ENCODE data around the gene HVCN1.

Gene HVCN1

DNA sequence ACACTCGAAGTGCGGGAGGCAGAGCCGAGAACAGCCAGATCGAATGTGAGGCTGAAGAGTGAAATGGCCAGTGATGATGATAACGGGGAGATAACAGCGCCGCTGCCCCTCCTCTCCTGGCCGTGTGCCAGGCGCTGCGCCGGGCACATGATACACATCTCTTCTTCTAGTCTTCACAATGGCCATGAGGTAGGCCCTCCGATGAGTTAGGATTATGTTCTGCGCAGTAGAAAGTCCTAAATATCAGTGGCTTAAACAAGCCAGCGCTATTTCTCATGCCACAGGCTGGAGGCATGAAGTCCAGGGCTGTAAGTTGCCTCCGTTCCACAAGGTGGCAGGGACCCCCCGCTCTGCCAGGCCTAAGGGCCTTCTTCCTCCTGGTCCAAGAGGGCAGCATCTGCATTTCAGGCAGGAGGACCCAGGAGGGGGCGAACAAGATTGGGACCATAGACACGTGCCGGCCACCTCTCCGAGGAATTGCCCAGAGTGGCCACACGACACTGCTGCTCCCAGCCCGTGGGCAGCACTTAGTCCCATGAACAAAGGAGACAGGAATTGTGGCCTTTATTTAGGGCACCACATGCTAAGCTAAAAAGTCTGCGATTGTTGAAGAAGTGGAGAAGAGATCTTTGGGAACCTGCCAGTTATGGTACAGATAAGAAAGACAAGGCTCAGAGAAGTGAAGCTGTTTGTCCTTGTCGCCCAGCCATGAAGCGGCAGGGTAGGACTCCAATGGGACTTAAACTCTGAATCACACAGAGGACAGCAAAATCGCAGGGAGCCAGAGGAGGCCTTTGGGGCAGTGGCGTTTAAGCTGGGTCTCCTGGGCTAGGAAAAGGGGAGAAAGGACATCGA is 10.9 kb upstream of the HVCN1 start:
- no peak for DNase-seq (ENCODE audit: low spot score)

DNA sequence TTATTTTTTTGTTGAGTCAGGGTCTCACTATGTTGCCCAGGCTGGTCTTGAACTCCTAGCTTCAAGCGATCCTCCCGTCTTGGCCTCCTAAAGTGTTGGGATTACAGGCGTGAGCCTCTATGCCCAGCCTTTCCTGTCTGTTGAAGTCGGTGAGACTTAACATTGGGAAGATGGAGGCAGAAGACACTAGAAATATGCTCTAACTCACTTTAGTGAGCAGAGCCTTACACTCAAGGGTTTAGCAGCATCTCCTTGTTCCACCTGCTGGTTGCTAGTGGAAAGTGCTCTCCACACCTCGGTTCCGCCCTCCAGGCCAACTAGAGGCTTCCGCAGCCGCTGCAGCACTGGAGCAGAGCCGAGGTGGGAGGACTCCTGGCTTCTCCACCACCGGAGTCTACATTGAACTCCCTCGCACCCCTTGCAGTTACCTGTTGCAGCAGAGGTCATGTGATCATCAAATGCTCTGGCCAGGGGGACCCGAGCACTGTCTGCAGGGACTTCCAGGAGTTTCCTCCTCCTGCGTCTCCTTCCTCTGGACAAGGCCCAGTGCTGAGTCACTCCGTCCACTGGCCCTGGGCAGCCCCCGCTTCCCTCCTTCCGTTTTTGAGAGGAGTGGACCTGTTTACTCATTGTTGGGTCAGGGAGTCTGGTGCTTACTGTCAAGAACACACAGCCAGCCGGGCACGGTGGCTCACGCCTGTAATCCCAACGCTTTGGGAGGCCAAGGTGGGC is 9.4 kb upstream of the HVCN1 start:
- peak; percentile 76 for DNase-seq (ENCODE audit: low spot score)

DNA sequence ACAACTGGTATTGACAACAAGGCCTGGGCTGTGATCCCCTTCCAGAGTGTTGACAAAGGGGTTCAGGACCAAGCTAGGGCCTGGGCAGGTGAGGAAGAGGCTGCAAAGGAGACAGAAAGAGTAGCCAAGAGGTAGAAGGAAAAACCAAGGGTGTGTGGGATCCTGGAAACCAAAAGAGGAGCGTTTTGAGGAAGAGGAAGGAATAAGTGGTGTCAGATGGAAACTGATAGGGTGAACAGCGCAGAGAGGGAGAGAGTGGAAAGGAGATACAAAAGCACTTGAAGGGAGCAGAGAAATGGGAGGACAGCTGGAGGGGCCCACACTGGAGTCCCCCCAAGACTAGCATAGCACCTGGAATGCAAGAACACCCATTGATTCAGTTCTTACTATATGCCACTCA is 8.3 kb upstream of the HVCN1 start:
- no peak for DNase-seq (ENCODE audit: low spot score)

DNA sequence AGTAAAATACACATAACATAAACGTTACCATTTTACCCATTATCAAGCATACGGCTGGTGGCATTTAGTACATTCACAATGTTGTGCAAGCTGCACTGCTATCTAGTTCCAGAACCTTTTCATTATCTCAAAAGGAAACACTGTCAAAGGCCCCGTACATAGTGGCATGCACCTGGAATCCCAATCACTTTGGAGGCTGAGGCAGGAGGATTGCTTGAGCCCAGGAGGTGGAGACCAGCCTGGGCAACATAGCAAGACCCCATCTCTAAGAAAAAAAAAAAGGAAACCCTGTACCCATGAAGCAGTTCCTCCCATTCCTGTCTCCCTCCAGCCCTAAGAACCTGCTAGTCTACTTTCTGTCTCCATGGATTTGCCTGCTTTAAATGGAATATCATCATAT is 7.4 kb upstream of the HVCN1 start:
- DNase-seq (ENCODE audit: low spot score), result no peak

DNA sequence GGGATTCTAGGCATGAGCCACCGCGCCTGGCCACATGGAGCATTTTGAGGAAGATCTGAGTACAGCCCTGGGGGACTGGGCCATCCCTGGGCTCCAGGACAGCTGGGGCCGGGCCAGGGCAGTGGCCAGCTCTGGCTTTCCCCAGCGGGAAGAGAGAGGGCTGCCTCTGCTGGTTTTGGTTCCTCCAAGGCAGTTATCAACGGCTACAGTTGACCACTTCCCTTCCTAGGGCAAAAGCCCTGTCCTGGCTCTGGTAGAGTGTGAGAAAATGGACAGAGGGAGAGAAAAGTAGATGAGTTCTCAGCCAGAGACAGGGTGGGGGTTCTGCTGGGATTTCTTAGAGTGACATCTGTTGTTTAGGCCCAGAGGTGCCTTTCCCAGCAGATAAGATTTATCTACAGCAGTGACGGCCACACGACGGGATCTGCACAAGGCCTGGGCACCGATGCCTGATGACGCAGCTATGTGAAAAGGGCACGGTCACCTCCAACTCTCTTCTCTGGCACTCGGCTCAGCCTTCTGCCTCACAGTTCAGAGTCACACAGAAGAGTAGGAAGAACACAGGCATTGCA is 5.5 kb upstream of the HVCN1 start:
- peak; percentile 5 for DNase-seq (ENCODE audit: low spot score)

DNA sequence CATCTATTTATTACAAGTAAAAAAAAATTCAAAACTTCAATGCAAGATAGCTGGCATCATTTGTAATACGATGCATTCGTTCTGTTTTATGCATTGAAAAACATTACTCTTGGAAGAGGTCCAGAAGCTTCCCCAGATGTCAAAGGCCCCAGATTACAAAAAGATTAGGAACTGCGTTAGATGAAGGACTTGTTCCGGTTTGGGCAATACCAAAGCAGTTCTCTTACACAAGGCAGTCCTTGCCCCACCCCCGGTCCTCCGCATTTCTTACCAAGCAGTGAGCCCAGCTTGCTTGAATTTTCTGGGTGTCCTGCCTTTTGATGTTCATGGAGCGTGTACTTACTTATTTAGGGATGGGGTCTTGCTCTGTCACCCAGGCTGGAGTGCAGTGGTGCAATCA is 4.8 kb upstream of the HVCN1 start:
- peak; percentile 5 for DNase-seq (ENCODE audit: low spot score)

DNA sequence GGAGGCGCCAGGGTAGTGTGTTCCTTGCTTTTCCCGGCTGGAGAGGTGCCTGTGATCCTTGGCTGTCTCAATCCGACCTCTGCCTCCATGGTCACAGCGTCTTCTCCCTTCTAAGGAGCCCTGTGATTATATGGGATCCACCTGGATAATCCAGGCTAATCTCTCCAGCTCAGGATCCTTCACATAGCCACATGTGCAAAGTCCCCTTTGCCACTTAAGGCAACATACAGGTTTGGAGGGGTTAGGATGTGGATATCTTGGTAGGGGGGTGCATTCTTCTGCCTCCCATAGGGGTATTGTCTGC is 1.2 kb upstream of the HVCN1 start:
- DNase-seq (ENCODE audit: low spot score), result peak; percentile 2

DNA sequence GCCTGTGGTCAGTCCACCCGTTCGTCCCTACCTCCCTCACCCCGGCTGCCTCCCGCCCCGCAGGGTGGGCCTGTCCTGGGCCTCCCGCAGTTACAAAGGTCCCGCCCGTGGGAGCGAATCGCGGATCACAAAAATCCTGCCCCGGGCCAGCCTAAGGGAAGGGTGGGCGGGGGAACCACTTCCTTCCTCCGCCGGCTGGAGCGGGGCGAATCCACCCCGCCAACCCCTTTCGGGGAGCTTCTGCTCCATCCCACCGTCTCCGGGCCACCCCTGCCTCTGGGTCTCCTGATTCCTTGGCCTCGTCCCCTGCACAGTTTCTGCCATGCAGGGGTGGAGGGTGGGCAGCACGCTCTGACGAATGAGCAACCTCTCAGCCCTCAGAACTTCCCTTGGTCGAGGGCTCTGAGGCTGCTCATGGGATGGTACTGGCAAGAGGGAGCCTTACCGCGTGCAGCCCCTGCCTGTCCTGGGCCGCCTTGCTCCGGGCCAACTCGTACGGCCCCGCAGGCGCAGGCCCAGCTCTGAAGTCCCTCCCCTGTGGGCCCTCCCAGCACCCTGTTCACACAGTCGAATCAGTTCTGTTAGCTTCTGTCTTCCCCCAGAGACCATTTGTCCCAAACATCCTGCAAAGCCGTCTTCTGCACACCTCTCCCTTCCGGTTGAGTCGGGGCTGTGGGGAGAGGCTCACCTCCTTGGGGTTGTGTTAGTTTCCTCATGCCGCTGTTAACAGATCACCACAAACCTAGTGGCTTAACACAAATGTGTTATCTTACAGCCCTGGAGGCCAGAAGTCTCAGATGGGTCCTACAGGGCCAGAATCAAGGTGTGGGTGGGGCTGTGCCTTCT is 589 bp upstream of the HVCN1 start:
- peak; percentile 63 for DNase-seq (ENCODE audit: low spot score)

DNA sequence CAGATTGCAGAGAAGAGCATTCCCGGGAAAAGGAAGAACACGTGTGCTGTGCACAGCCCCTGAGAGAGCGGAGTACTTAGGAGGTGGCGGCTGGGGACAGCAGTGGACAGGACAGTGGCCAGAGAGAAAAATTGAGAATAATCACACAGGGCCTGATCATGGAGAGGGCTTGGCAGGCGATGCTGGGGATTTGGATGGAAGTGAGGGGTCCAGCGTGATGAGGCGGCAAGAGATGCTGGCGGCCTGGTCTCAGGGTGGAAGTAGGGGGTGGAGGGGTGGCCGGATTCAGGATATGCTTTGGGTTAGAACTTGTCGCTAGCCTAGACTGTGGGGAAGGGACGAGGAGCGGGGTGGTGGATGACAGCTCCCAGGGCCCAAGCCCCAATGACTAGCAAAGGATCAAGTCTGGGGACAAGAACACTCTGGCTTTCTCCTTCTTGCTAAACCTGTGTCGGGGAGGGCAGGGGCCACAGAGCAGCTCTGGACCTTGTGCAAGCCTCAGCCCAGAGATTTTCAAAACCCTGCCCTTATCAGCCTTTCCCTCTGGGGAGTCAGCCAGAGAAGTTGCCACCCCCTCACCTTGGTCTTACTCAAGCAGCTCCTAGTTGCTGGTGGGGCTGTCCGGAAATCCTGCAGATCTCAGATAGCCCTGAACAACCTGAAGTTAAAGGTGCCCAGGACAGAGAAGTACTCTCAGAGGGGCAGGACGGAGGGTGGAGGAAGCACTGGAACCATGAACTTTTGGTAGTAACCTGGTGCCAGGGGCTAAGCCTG is 1.3 kb downstream of the HVCN1 start:
- peak; percentile 7 for DNase-seq (ENCODE audit: low spot score)

DNA sequence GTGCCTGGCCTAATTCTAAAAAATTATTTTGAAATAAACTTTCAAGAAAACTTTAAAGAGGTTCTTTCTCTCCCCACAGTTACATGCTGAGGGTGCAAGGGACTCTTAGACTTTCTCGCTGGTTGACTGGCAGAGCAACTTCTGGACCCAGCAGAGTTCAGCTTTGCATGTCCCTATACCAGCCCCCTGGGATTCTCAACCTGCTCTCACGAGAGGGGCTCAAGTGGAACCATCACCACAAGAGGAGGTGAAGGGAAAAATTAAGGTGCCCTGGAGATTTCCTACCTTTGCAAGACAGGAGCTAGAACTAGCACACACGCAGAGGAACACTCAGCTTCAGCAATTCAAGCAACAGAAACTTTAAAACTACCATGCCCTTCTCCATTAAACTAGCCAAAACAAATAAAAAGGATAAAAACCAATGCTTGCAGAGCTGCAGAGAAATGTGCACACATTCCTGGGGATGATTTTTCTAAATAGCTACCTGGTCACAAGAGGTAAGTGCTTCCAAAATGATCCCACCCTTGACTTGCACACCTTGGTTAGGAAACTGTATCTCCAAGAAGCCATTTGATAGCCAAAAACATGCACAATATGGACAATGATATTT is 2.5 kb downstream of the HVCN1 start:
- DNase-seq (ENCODE audit: low spot score), result no peak

DNA sequence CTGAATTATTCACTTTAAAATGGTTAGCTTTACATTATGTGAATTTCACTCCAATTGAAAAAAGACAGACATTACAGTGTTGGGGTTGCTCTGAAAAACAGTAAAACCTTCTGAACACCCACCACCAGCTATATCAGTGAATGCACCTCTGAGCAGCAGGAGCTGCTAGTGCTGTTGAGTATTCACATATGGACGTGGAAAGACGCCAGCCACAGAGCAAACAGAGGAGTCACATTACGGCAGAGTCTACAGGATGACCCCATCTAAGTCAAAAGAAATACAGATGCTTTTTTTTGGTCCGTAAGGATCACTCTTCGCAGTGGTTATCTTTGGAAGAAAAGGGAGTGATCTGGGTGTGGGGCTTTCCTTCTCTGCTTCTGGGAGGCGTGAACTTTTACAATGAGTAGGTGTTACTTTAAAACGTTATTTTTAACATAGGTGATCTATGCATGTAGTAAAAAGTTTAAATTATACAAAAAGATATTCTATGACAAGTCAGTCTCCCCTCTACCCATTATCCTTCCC is 4.5 kb downstream of the HVCN1 start:
- DNase-seq (ENCODE audit: low spot score), result no peak

DNA sequence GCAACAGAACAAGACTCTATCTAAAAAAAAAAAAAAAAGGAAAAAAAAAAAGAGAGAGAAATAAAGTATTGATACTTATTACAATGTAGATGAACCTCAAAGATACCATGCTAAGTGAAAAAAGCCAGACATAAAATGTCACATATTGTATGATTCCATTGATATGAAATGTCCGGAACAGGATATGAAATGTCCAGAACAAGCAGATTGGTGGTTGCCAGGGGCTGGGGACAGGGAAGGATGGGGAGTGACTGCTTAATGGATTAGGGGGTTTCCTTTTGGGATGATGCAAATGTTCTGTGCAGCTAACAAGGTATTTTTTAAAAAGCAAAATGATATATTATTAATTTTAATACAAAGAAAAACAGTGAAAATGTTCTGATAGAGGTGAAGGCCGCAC is 5.0 kb downstream of the HVCN1 start:
- no peak for DNase-seq (ENCODE audit: low spot score)

DNA sequence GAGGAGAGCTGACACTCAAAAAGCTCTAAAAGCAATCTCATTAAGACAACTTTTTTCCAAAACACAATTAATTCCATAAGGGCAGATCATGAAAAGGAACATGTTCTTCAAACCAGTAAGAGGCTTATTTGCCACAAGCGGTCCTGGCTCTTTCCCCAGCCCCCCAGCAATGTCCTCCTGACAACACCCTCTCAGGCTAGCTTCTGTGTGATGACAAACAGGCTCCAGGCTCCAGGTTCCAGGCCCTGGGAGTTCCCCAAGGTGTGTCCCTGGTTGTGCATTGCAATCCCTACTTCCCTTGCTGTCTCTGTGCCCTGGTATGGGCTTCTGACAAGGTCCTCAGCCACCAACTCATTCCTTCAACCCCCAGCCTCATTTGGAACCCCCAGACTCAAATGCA is 8.9 kb downstream of the HVCN1 start:
- no peak for DNase-seq (ENCODE audit: low spot score)

DNA sequence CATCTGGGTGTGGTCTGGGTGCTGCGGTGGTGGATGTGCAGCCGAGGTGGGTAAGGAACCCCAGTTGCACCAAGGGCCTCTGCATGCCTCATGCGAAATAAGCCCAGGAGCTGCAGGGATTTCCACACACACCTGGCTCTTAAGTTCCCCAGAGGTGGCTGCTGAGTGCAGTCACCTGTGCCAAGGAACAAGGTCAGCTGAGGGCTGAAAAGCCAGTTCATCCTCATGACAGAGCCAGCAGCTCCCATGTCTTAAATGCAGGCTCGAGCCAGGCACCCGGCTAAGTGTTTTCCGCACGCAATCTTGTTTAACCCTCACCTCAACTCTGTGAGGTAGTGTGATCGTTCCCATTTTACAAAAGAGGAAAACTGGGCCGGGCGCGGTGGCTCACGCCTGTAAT is 9.7 kb downstream of the HVCN1 start:
- no peak for DNase-seq (ENCODE audit: low spot score)

DNA sequence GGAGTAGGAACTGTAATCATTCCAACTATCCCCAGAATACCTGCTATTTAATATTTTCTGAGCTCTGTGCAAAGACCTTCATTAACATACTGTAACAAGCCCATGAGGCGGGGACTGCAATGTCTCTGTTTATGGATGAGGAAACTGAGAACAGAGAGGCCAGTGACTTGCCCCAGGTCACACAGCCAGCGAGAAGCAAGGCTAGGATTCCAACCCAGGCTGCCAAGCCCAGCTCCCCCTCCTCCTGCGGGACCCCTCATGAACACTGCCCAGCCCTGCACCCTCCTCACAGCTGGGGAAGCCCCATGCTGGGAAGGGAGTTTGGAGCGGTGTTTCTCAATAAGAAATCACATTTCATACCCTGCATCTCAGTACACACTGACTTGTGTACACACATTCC is 10.9 kb downstream of the HVCN1 start:
- DNase-seq (ENCODE audit: low spot score), result no peak

DNA sequence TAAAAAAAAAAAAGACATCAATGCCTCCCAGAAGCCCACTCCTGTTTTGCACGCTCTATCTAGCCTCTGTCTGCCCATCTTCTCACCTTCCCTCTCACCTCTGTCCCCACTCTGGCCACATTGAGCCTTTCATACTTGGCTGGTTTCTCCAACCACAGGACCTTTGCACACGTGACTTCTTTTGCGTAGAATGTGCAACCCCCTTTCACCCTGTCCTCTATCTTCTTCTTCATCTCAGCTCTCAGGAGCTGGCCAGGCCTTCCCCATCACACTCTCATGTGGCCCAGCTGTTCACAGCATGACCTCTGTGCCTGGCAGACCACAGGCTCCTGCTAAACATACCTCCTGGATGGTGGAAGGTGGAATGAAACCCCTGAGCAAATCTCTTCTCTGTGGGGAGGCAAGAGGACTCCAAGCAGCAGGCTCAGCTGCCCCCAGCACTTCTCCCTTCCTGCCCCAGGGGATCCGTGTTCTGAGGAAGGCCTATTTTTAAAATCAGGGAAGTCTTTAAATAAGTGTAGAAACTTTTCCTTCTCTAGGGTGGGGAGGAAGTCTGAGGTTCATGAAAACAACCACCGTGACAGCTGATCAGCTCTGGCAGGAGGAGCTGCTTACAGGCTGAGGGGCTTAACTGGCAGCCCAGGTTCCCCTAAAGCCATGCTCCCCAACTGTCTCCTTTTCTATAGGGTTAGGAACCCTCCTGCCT is 11.6 kb downstream of the HVCN1 start:
- DNase-seq (ENCODE audit: low spot score), result no peak

DNA sequence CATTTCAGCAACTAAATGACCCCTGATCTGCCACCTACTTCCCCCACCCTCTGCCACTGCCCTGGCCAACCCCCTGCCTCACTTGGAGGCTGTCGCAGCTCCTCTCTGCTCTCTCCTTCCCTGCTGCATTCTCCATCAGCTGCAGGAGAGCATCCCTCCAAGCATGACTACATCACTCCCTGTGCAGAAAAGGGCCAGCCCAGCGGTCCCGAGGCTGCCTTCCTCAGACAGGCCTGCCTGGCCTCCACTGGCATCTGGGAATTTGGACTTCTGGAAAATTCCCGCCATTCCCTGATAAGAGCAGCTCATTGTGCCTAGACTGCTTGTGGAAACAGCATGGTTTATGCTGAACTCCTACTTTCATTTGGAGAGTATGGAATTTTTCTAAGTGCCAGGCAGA is 12.7 kb downstream of the HVCN1 start:
- DNase-seq (ENCODE audit: low spot score), result no peak

DNA sequence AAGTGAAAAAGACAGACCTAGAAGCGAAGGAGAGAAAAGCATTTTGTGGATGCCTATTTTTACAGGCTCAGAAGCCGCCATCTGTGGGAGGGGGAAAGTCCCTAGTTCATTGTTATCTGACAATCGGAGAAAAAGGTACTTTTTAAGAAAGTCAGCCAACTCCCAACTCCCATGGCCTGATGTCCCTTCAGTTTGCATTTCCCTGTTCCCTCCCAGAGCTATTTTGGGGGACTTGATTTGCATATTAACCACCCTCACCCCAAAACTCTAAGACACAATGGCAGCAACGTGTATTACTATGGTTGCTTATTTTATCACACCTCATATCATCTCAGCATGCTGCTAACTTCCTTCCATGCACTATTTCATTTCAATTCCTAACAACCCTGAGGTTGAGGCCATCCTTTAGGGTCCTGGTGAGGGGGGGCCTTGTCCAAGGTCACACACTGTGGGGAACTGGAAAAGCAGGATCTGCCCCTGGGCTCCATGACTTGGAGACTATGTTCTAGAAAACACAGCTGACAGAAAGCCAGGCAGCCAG is 18.7 kb downstream of the HVCN1 start:
- DNase-seq (ENCODE audit: low spot score), result no peak

DNA sequence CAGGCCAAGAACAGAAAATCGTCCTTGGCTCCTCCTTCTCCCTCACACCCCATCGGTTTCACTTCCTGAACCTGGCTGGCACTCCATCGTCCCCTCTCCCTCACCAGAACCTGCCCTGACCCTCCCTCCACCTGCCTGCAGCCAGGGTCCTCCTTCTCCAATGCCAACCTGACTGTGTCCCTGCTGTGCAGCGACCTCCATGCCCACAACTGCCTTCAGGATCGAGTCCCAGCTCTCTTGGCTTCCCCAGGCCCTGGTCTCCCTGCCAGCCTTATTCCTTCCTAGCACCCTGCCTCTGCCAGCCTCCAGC is 19.8 kb downstream of the HVCN1 start:
- no peak for DNase-seq (ENCODE audit: low spot score)

DNA sequence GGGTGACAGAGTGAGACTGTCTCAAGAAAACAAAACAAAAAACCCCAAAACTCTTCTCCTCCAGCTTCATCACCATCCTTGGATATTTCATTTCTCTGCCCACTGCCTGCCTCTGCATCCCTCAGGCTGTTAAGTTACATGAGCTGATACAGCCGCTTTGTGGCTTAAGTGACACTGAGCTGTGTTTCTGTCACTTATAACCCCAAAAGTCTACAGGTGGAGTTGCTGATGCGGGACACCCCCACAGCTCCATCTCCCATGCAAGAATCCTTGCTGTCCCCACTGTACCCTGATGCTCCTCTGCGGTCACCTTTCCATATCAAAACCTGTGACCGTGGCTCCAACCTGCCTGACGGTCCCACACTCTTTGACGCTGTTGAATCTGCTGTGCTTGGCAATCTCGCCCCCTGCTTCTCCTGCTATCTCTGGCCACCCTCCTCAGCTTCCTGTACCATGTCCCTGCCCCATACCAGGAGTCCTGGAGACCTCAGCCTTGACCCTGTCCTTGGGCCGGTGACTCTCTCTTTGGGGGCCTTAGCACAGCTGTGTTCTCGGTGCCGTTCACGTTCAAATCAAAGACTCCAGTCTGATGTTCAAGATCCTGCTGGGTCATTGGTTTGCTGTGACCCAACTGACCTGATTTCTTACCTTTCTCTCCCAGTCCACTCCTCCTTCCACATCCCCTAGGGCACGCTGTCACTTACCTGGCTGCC is 20.3 kb downstream of the HVCN1 start:
- no peak for DNase-seq (ENCODE audit: low spot score)
